GM23248 (cell line): ENCODE data around the gene KLRC1. TPM values are rescaled to one million over a fixed set of nuclear protein-coding genes. Genes with fewer than 3 reads are reported as not detected.
"Not testable (repeated sequence)": the region's sequence is repeated elsewhere in the genome, so short reads cannot be mapped to it uniquely, and the experiment has no call there.

Source experiments
- DNase-seq: peaks from one replicate; pipeline ENCODE4 v3.0.0-alpha.2; 2015
- H2AFZ ChIP-seq: fragments of 200-600 bp; sonication (generic); 2 replicates; pipeline ENCODE4 v1.6.1; 2016; ENCODE audit warnings: antibody characterized with exemption
- H3F3A ChIP-seq: fragments of 200-600 bp; sonication (generic); 2 replicates; pipeline ENCODE4 v1.6.1; 2016; ENCODE audit warnings: mild to moderate bottlenecking, antibody characterized with exemption, mixed run types; ENCODE audit not compliant: insufficient read depth
- H3K27ac ChIP-seq: fragments of 200-600 bp; sonication (generic); 2 replicates; pipeline ENCODE4 v1.5.1; 2016; ENCODE audit warnings: mild to moderate bottlenecking
- H3K27me3 ChIP-seq: fragments of 200-600 bp; sonication (generic); replicated peaks from 2 replicates; pipeline ENCODE4 v1.6.1; 2016; ENCODE audit warnings: mild to moderate bottlenecking; ENCODE audit not compliant: insufficient read depth
- H3K36me3 ChIP-seq: fragments of 200-600 bp; sonication (generic); 2 replicates; pipeline ENCODE4 v1.6.1; 2016; ENCODE audit warnings: low read depth, mild to moderate bottlenecking
- H3K4me1 ChIP-seq: fragments of 200-600 bp; sonication (generic); 2 replicates; pipeline ENCODE4 v1.6.1; 2016; ENCODE audit warnings: mild to moderate bottlenecking; ENCODE audit not compliant: insufficient read depth
- H3K4me2 ChIP-seq: fragments of 200-600 bp; sonication (generic); one replicate; pipeline ENCODE4 v1.6.1; 2016; ENCODE audit warnings: mild to moderate bottlenecking; ENCODE audit not compliant: unreplicated experiment
- H3K4me3 ChIP-seq: fragments of 200-600 bp; sonication (generic); 2 replicates; pipeline ENCODE4 v1.5.1; 2016; ENCODE audit warnings: mild to moderate bottlenecking
- H3K79me2 ChIP-seq: fragments of 200-600 bp; sonication (generic); 2 replicates; pipeline ENCODE4 v1.6.1; 2016; ENCODE audit warnings: mild to moderate bottlenecking; ENCODE audit not compliant: insufficient read depth
- H3K9ac ChIP-seq: fragments of 200-600 bp; sonication (generic); 2 replicates; pipeline ENCODE4 v1.6.1; 2016; ENCODE audit warnings: mild to moderate bottlenecking
- H3K9me2 ChIP-seq: fragments of 200-600 bp; sonication (generic); 2 replicates; pipeline ENCODE4 v1.6.1; 2016; ENCODE audit warnings: mixed run types, mild to moderate bottlenecking, moderate library complexity; ENCODE audit not compliant: insufficient read depth
- H3K9me3 ChIP-seq: fragments of 200-600 bp; sonication (generic); one replicate; pipeline ENCODE4 v1.6.1; 2017; ENCODE audit warnings: low read depth
- H4K20me1 ChIP-seq: fragments of 200-600 bp; sonication (generic); 2 replicates; pipeline ENCODE4 v1.6.0; 2016; ENCODE audit not compliant: insufficient read depth
- EZH2 ChIP-seq: fragments of 200-600 bp; sonication (generic); IDR thresholded peaks from 2 replicates; pipeline ENCODE4 v1.6.1; 2018; ENCODE audit warnings: antibody characterized with exemption, mild to moderate bottlenecking; ENCODE audit not compliant: insufficient read depth, poor library complexity, severe bottlenecking
- EZH2phosphoT487 ChIP-seq: fragments of 200-600 bp; sonication (generic); IDR thresholded peaks from 2 replicates; pipeline ENCODE4 v1.6.1; 2018; ENCODE audit warnings: antibody characterized with exemption, moderate library complexity, mild to moderate bottlenecking, low read depth; ENCODE audit not compliant: insufficient read depth
- WGBS, 2 experiments: methylation state at CpG; one replicate each; pipeline ENCODE4 v1.1.6; 2015 to 2017; ENCODE audit warnings: low lambda C conversion rate in 2 of 2, low coverage in 1 of 2; ENCODE audit errors: missing lambda C conversion rate in 2 of 2; 5-methylcytosine and 5-hydroxymethylcytosine counted together
- in situ Hi-C: fragments of 300-500 bp; cut with MboI; formaldehyde crosslinking; loops from 2 replicates; pipeline ENCODE4 v1.15.0; 2020
- polyA plus RNA-seq: library from polyadenylated mRNA; unstranded; fragments of >200 nt; fragmentation: Nextera tagmentation; extraction: Ambion mirVana; gene quantifications from 2 replicates; pipeline ENCODE4 v1.2.1, GENCODE V29; 2016
- total RNA-seq: library from RNA; depleted of rRNA; stranded (reverse); fragments of >200 nt; shearing (Covaris generic); gene quantifications from 2 replicates; pipeline ENCODE4 v1.2.3, GENCODE V29; 2014

The KLRC1 gene
- total and polyA plus RNA-seq, 2 experiments from 2014 or later: not detected

- H3K79me2 ChIP-seq, H3K9ac ChIP-seq, H3K36me3 ChIP-seq, DNase-seq, H3K27me3 ChIP-seq, H3K9me2 ChIP-seq, H3K27ac ChIP-seq, H3K9me3 ChIP-seq, H3K4me1 ChIP-seq, H2AFZ ChIP-seq, H4K20me1 ChIP-seq, H3K4me3 ChIP-seq, H3F3A ChIP-seq, H3K4me2 ChIP-seq, in situ Hi-C loops: not testable (repeated sequence)
- WGBS, 2 experiments: 55 to 60% methylated on average over 5 of the region's 5 CpGs
These were observed 19.6 kb upstream of the KLRC1 start for GRCh38 chr12:10472808-10473207.

- Histone ChIP-seq H3K4me3 (no peak overlapping the region), H3K4me2 (no peak overlapping the region), H3K27ac (no peak overlapping the region), H3K4me1 (no peaks in the 10 kb centered on the region), H2AFZ (no peak overlapping the region), H3K27me3 (peaks cover 8% of the 10 kb centered on the region; the same call in 1 of the 2 replicates), H3K9me3 (no peaks in the 10 kb centered on the region), H3K9ac (no peak overlapping the region), H3K36me3 (no peaks in the 10 kb centered on the region), H3K79me2 (no peaks in the 10 kb centered on the region), H3K9me2 (no peaks in the 10 kb centered on the region), H4K20me1 (no peaks in the 10 kb centered on the region), H3F3A (no peaks in the 10 kb centered on the region)
- no peak for TF ChIP-seq EZH2
- no peak for TF ChIP-seq EZH2phosphoT487
- DNase-seq: no peak
- WGBS, 2 experiments: 14 to 38% methylated on average over 1 of the region's 1 CpG
- in situ Hi-C loops: no loop called here
These were observed 16.5 kb upstream of the KLRC1 start for GRCh38 chr12:10469701-10470100.

- DNase-seq: no peak
- Histone ChIP-seq H3K27me3 (peaks cover 8% of the 10 kb centered on the region; the same call in 1 of the 2 replicates), H3K9me3 (no peaks in the 10 kb centered on the region), H3K79me2 (no peaks in the 10 kb centered on the region), H4K20me1 (no peaks in the 10 kb centered on the region), H3K9me2 (no peaks in the 10 kb centered on the region), H3K4me2 (no peak overlapping the region), H3K27ac (no peak overlapping the region), H3K4me3 (no peak overlapping the region), H2AFZ (no peak overlapping the region), H3K4me1 (no peaks in the 10 kb centered on the region), H3F3A (no peaks in the 10 kb centered on the region), H3K36me3 (no peaks in the 10 kb centered on the region), H3K9ac (no peak overlapping the region)
- in situ Hi-C loops: no loop called here
- WGBS, 2 experiments: 38 to 66% methylated on average over 4 of the region's 4 CpGs
- no peak for TF ChIP-seq EZH2
- no peak for TF ChIP-seq EZH2phosphoT487
These were observed 13.1 kb upstream of the KLRC1 start for GRCh38 chr12:10466311-10466710.

GRCh38 chr12:10457760-10458159 lies 4.6 kb upstream of the KLRC1 start:
- H3K9me3 ChIP-seq: no peaks in the 10 kb centered on the region
- H3K4me2 ChIP-seq: no peak overlapping the region
- TF ChIP-seq EZH2phosphoT487 (no peak), EZH2 (no peak)
- no peaks in the 10 kb centered on the region for H3F3A ChIP-seq
- H3K79me2 ChIP-seq: no peaks in the 10 kb centered on the region
- no peaks in the 10 kb centered on the region for H3K27me3 ChIP-seq
- no peak overlapping the region for H3K27ac ChIP-seq
- H3K4me3 ChIP-seq: no peak overlapping the region
- H3K9ac ChIP-seq: no peak overlapping the region
- H3K4me1 ChIP-seq: no peaks in the 10 kb centered on the region
- DNase-seq: no peak
- no peaks in the 10 kb centered on the region for H3K36me3 ChIP-seq
- no peak overlapping the region for H2AFZ ChIP-seq
- no peaks in the 10 kb centered on the region for H3K9me2 ChIP-seq
- H4K20me1 ChIP-seq: no peaks in the 10 kb centered on the region
- in situ Hi-C loops: no loop called here
- WGBS, 2 experiments: 79 to 87% methylated on average over 3 of the region's 3 CpGs

GRCh38 chr12:10456856-10457255 lies 3.7 kb upstream of the KLRC1 start:
- DNase-seq: no peak
- no peak overlapping the region for H3K4me2 ChIP-seq
- WGBS, 2 experiments: 50 to 52% methylated on average over 2 of the region's 2 CpGs
- H4K20me1 ChIP-seq: no peaks in the 10 kb centered on the region
- no peaks in the 10 kb centered on the region for H3K36me3 ChIP-seq
- H3K4me3 ChIP-seq: no peak overlapping the region
- H3K4me1 ChIP-seq: no peaks in the 10 kb centered on the region
- no peaks in the 10 kb centered on the region for H3K9me2 ChIP-seq
- no peaks in the 10 kb centered on the region for H3K79me2 ChIP-seq
- H3K9ac ChIP-seq: no peak overlapping the region
- H3K27ac ChIP-seq: no peak overlapping the region
- H3K27me3 ChIP-seq: no peaks in the 10 kb centered on the region
- H3K9me3 ChIP-seq: no peaks in the 10 kb centered on the region
- no peaks in the 10 kb centered on the region for H3F3A ChIP-seq
- TF ChIP-seq EZH2phosphoT487 (no peak), EZH2 (no peak)
- H2AFZ ChIP-seq: no peak overlapping the region
- in situ Hi-C loops: no loop called here
